WTC11 (cell line): Measurements from ENCODE around the gene AMPD3. TPM values are rescaled to one million over a fixed set of nuclear protein-coding genes. Genes with fewer than 3 reads are reported as not detected.

Source experiments
- ATAC-seq: fragments of 200-7000 bp; cut with Tn5 transposase; 2 replicates; pipeline ENCODE4 v1.10.0; 2021; ENCODE audit warnings: mild to moderate bottlenecking, moderate library complexity
- CTCF ChIA-PET: fragments of 300-600 bp; sonication (Branson Sonifier 250); formaldehyde crosslinking; loops from one replicate; lab custom pipeline; 2021; ENCODE audit warnings: antibody characterized with exemption; lab: Charles Lee
- POLR2A ChIA-PET: fragments of 350-600 bp; sonication (Branson Sonifier 250); formaldehyde crosslinking; loops from one replicate; lab custom pipeline; 2021; ENCODE audit warnings: antibody characterized with exemption; lab: Charles Lee
- DNase-seq: peaks from one replicate; pipeline ENCODE4 v3.0.0; 2021; ENCODE audit warnings: low spot score
- H3K27ac Mint-ChIP-seq: 2 replicates; pipeline ENCODE4 v1.8.0; 2021; ENCODE audit warnings: mixed read lengths
- H3K27me3 Mint-ChIP-seq: 2 replicates; pipeline ENCODE4 v1.8.0; 2021; ENCODE audit warnings: low read depth, mild to moderate bottlenecking, moderate library complexity, mixed read lengths
- H3K36me3 Mint-ChIP-seq: 2 replicates; pipeline ENCODE4 v1.8.0; 2021; ENCODE audit warnings: mixed read lengths
- H3K4me1 Mint-ChIP-seq: 2 replicates; pipeline ENCODE4 v1.8.0; 2022; ENCODE audit warnings: mixed read lengths
- H3K4me3 Mint-ChIP-seq: 2 replicates; pipeline ENCODE4 v1.8.0; 2021; ENCODE audit warnings: mild to moderate bottlenecking, moderate library complexity, mixed read lengths
- H3K9me3 Mint-ChIP-seq: 2 replicates; pipeline ENCODE4 v1.8.0; 2021; ENCODE audit warnings: mixed read lengths
- CREM ChIP-seq: sonication (generic); formaldehyde crosslinking; IDR thresholded peaks from 2 replicates; pipeline ENCODE4 v1.8.1; 2022; ENCODE audit warnings: mild to moderate bottlenecking, missing genetic modification reagents, moderate library complexity
- E2F4 ChIP-seq: sonication (generic); formaldehyde crosslinking; IDR thresholded peaks from 2 replicates; pipeline ENCODE4 v1.8.1; 2022; ENCODE audit warnings: low read depth, mild to moderate bottlenecking, moderate library complexity, missing genetic modification reagents, borderline replicate concordance
- FOXJ3 ChIP-seq: sonication (generic); formaldehyde crosslinking; IDR thresholded peaks from 2 replicates; pipeline ENCODE4 v1.9.0; 2021; ENCODE audit warnings: missing genetic modification reagents, mild to moderate bottlenecking, borderline replicate concordance
- GRHL2 ChIP-seq: fragments of 250-450 bp; sonication (Bioruptor Pico); IDR thresholded peaks from 2 replicates; pipeline ENCODE4 v1.8.0; 2022; ENCODE audit warnings: mild to moderate bottlenecking, moderate library complexity; ENCODE audit not compliant: insufficient replicate concordance, severe bottlenecking
- GTF2I ChIP-seq: fragments of 250-450 bp; sonication (Bioruptor Pico); conservative IDR thresholded peaks from 2 replicates; pipeline ENCODE4 v1.4.0; 2021; ENCODE audit warnings: mild to moderate bottlenecking
- HMGA2 ChIP-seq: fragments of 250-450 bp; sonication (Bioruptor Pico); IDR thresholded peaks from 2 replicates; pipeline ENCODE4 v1.4.0; 2021; ENCODE audit warnings: mild to moderate bottlenecking, moderate library complexity
- HMGXB4 ChIP-seq: sonication (generic); formaldehyde crosslinking; IDR thresholded peaks from 2 replicates; pipeline ENCODE4 v1.8.1; 2023; ENCODE audit warnings: mild to moderate bottlenecking, moderate library complexity, missing genetic modification reagents
- JUN ChIP-seq: sonication (generic); formaldehyde crosslinking; IDR thresholded peaks from 2 replicates; pipeline ENCODE4 v1.8.0; 2023; ENCODE audit warnings: mild to moderate bottlenecking, missing genetic modification reagents
- KAT7 ChIP-seq: sonication (generic); formaldehyde crosslinking; IDR thresholded peaks from 2 replicates; pipeline ENCODE4 v1.8.1; 2023; ENCODE audit warnings: missing genetic modification reagents, mild to moderate bottlenecking, borderline replicate concordance
- NR2C2 ChIP-seq: sonication (generic); formaldehyde crosslinking; IDR thresholded peaks from 2 replicates; pipeline ENCODE4 v1.8.0; 2022; ENCODE audit warnings: mild to moderate bottlenecking, missing genetic modification reagents
- RORB ChIP-seq: fragments of 250-450 bp; sonication (Bioruptor Pico); IDR thresholded peaks from 2 replicates; pipeline ENCODE4 v1.9.0; 2021; ENCODE audit warnings: mild to moderate bottlenecking
- SMAD3 ChIP-seq: sonication (generic); formaldehyde crosslinking; IDR thresholded peaks from 2 replicates; pipeline ENCODE4 v1.8.0; 2022; ENCODE audit warnings: missing genetic modification reagents, mild to moderate bottlenecking, borderline replicate concordance
- SOX15 ChIP-seq: fragments of 250-450 bp; sonication (Bioruptor Pico); IDR thresholded peaks from 2 replicates; pipeline ENCODE4 v1.9.0; 2021; ENCODE audit warnings: mild to moderate bottlenecking
- TEAD4 ChIP-seq: sonication (generic); formaldehyde crosslinking; IDR thresholded peaks from 2 replicates; pipeline ENCODE4 v1.8.0; 2022; ENCODE audit warnings: mild to moderate bottlenecking, missing genetic modification reagents
- ZNF138 ChIP-seq: sonication (generic); formaldehyde crosslinking; conservative IDR thresholded peaks from 2 replicates; pipeline ENCODE4 v1.8.1; 2022; ENCODE audit warnings: mild to moderate bottlenecking, moderate library complexity, missing genetic modification reagents
- ZNF671 ChIP-seq: fragments of 250-450 bp; sonication (Bioruptor Pico); IDR thresholded peaks from 2 replicates; pipeline ENCODE4 v1.8.0; 2021; ENCODE audit warnings: mild to moderate bottlenecking
- total RNA-seq: library from RNA; stranded (reverse); gene quantifications from 3 replicates; pipeline ENCODE4 v1.2.3, GENCODE V29; 2021
- TF ChIP-seq, protein P1 (sequence below): fragments of 250-450 bp; sonication (Bioruptor Pico); IDR thresholded peaks from 2 replicates; pipeline ENCODE4 v1.9.0; 2021; ENCODE audit warnings: moderate library complexity, mild to moderate bottlenecking, inconsistent platforms, borderline replicate concordance
- TF ChIP-seq, protein P2 (sequence below): sonication (generic); formaldehyde crosslinking; IDR thresholded peaks from 2 replicates; pipeline ENCODE4 v1.8.1; 2023; ENCODE audit warnings: mild to moderate bottlenecking, missing genetic modification reagents, moderate library complexity
- TF ChIP-seq, protein P3 (sequence below): sonication (generic); formaldehyde crosslinking; conservative IDR thresholded peaks from 2 replicates; pipeline ENCODE4 v1.8.1; 2023; ENCODE audit warnings: mild to moderate bottlenecking, low read depth, missing genetic modification reagents, moderate library complexity
- TF ChIP-seq, protein P4 (sequence below): fragments of 250-450 bp; sonication (Bioruptor Pico); IDR thresholded peaks from 2 replicates; pipeline ENCODE4 v1.9.0; 2021; ENCODE audit warnings: mild to moderate bottlenecking

AMPD3 gene
- total RNA-seq, 1 experiment from 2014 or later = 6.4 TPM

DNA sequence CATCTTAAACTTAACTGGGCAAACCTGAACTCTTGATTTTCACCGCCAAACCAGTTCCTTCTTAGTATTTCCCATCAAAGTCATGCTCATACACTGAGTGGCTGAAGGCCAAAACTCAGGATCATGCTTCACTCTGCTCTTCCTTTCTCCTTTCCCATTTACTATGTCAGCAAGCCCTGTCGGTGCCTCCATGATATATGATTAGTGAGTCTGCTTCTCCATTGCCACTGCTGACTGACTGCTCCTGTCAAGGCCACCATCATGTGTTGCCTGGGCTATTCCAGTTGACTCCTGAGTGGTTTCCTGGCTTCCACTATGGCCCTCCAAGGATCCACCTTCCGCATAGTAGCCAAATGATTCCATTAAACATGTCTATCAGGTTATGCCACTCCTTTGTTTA lies 42.8 kb upstream of the AMPD3 start (continued):
- TF ChIP-seq, protein P1, sequence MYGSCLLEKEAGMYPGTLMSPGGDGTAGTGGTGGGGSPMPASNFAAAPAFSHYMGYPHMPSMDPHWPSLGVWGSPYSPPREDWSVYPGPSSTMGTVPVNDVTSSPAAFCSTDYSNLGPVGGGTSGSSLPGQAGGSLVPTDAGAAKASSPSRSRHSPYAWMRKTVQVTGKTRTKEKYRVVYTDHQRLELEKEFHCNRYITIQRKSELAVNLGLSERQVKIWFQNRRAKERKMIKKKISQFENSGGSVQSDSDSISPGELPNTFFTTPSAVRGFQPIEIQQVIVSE = no peak
- TF ChIP-seq HMGXB4 (CRISPR knock-in tag) = no peak
- TF ChIP-seq JUN (CRISPR knock-in tag) = no peak
- TF ChIP-seq, protein P2, sequence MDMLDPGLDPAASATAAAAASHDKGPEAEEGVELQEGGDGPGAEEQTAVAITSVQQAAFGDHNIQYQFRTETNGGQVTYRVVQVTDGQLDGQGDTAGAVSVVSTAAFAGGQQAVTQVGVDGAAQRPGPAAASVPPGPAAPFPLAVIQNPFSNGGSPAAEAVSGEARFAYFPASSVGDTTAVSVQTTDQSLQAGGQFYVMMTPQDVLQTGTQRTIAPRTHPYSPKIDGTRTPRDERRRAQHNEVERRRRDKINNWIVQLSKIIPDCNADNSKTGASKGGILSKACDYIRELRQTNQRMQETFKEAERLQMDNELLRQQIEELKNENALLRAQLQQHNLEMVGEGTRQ = no peak
- no peak for TF ChIP-seq RORB (CRISPR knock-in tag)
- no peak for TF ChIP-seq NR2C2 (CRISPR knock-in tag)
- no peak for TF ChIP-seq SMAD3
- TF ChIP-seq, all 79 proteins: peak for 0

- no peak for ATAC-seq
- CTCF ChIA-PET = interaction anchor here (0.7 to 1.6 kb wide), 6 partner anchors 47 to 357 kb away, joined by 3 to 5 read pairs (median 3); partner anchors contain the start of gene RNF141
These were observed 41.8 kb upstream of the AMPD3 start for GRCh38 chr11:10413268-10413667.

More at GRCh38 chr11:10413268-10413667, 41.8 kb upstream of the AMPD3 start:
- no peak overlapping the region for H3K4me3 Mint-ChIP-seq
- no peaks in the 10 kb centered on the region for H3K27me3 Mint-ChIP-seq
- no peak for DNase-seq
- POLR2A ChIA-PET = interaction anchor here (0.5 kb wide), 1 partner anchor 439 kb away, joined by 5 read pairs; no protein-coding TSS in a partner anchor
- TF ChIP-seq, protein P2 = no peak
- TF ChIP-seq, protein P1 = no peak
- TF ChIP-seq ZNF671 (CRISPR knock-in tag) (no peak), HMGA2 (CRISPR knock-in tag) (no peak), CREM (CRISPR knock-in tag) (no peak), SOX15 (CRISPR knock-in tag) (no peak), E2F4 (CRISPR knock-in tag) (no peak), FOXJ3 (CRISPR knock-in tag) (no peak), GRHL2 (CRISPR knock-in tag) (no peak), TEAD4 (CRISPR knock-in tag) (no peak), ZNF138 (no peak), GTF2I (no peak), KAT7 (CRISPR knock-in tag) (no peak)
- TF ChIP-seq, protein P3, sequence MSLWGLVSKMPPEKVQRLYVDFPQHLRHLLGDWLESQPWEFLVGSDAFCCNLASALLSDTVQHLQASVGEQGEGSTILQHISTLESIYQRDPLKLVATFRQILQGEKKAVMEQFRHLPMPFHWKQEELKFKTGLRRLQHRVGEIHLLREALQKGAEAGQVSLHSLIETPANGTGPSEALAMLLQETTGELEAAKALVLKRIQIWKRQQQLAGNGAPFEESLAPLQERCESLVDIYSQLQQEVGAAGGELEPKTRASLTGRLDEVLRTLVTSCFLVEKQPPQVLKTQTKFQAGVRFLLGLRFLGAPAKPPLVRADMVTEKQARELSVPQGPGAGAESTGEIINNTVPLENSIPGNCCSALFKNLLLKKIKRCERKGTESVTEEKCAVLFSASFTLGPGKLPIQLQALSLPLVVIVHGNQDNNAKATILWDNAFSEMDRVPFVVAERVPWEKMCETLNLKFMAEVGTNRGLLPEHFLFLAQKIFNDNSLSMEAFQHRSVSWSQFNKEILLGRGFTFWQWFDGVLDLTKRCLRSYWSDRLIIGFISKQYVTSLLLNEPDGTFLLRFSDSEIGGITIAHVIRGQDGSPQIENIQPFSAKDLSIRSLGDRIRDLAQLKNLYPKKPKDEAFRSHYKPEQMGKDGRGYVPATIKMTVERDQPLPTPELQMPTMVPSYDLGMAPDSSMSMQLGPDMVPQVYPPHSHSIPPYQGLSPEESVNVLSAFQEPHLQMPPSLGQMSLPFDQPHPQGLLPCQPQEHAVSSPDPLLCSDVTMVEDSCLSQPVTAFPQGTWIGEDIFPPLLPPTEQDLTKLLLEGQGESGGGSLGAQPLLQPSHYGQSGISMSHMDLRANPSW = no peak
- TF ChIP-seq, protein P4, sequence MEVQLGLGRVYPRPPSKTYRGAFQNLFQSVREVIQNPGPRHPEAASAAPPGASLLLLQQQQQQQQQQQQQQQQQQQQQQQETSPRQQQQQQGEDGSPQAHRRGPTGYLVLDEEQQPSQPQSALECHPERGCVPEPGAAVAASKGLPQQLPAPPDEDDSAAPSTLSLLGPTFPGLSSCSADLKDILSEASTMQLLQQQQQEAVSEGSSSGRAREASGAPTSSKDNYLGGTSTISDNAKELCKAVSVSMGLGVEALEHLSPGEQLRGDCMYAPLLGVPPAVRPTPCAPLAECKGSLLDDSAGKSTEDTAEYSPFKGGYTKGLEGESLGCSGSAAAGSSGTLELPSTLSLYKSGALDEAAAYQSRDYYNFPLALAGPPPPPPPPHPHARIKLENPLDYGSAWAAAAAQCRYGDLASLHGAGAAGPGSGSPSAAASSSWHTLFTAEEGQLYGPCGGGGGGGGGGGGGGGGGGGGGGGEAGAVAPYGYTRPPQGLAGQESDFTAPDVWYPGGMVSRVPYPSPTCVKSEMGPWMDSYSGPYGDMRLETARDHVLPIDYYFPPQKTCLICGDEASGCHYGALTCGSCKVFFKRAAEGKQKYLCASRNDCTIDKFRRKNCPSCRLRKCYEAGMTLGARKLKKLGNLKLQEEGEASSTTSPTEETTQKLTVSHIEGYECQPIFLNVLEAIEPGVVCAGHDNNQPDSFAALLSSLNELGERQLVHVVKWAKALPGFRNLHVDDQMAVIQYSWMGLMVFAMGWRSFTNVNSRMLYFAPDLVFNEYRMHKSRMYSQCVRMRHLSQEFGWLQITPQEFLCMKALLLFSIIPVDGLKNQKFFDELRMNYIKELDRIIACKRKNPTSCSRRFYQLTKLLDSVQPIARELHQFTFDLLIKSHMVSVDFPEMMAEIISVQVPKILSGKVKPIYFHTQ (CRISPR knock-in tag) = no peak
- no peak overlapping the region for H3K27ac Mint-ChIP-seq
- no peaks in the 10 kb centered on the region; the same call in none of the 2 replicates for H3K4me1 Mint-ChIP-seq
- H3K36me3 Mint-ChIP-seq = no peaks in the 10 kb centered on the region
- 0 out of 2 replicates have a peak, but pooled peaks cover 3% of the 10 kb centered on the region for H3K9me3 Mint-ChIP-seq
